A549 (cell line): Measurements from ENCODE around the gene SURF2. TPM values are rescaled to one million over a fixed set of nuclear protein-coding genes. Genes with fewer than 3 reads are reported as not detected.
A peak's percentile ranks its signal among the peaks of the same experiment; 100 is the strongest.

Source experiments
- ATAC-seq, 2 experiments: fragments of 200-7000 bp in 1 of 2; fragments of >200 bp in 1 of 2; cut with Nextera tagmentation in 1 of 2; cut with Tn5 transposase in 1 of 2; 3 replicates each; pipeline versions ENCODE4 v1.8.0 to v1.9.1; 2018 to 2020; ENCODE audit warnings: mild to moderate bottlenecking in 1 of 2, moderate library complexity in 1 of 2
- CTCF ChIA-PET: fragments of 300-600 bp; sonication (Branson Sonifier 250); formaldehyde crosslinking; extraction: SDS; loops from one replicate; lab custom pipeline; 2021; ENCODE audit warnings: antibody characterized with exemption, inconsistent platforms; lab: Yijun Ruan, JAX
- POLR2A ChIA-PET: fragments of 350-600 bp; formaldehyde crosslinking; extraction: SDS; loops from one replicate; lab custom pipeline; 2021; ENCODE audit warnings: antibody characterized with exemption, inconsistent platforms; lab: Yijun Ruan, JAX
- DNase-seq, 2 experiments: peaks; one replicate each; pipeline versions ENCODE4 v3.0.0 to v3.0.0-alpha.2; 2011 to 2016; ENCODE audit warnings: low read depth in 1 of 2, low spot score in 1 of 2
- FAIRE-seq: peaks from 2 replicates; lab custom pipeline; 2011; peaks lifted over from hg19 to GRCh38; lab: Jason Lieb, UNC
- H3K27ac ChIP-seq, 2 experiments: fragments of >200 bp; sonication (Bioruptor Twin); formaldehyde crosslinking; 3 replicates each; pipeline ENCODE4 v1.5.1; 2016 to 2017
- H3K4me1 ChIP-seq: fragments of >200 bp; sonication (Bioruptor Twin); formaldehyde crosslinking; 3 replicates; pipeline ENCODE4 v1.6.1; 2016
- H3K4me2 ChIP-seq: fragments of >200 bp; sonication (Bioruptor Twin); formaldehyde crosslinking; 3 replicates; pipeline ENCODE4 v1.6.1; 2016
- H3K4me3 ChIP-seq: fragments of >200 bp; sonication (Bioruptor Twin); formaldehyde crosslinking; 3 replicates; pipeline ENCODE4 v1.5.1; 2016
- H3K9me3 ChIP-seq: fragments of >200 bp; sonication (Bioruptor Twin); formaldehyde crosslinking; 3 replicates; pipeline ENCODE4 v1.6.1; 2016
- BCL3 ChIP-seq: fragments of >200 bp; sonication (Bioruptor Twin); formaldehyde crosslinking; IDR thresholded peaks from 3 replicates; pipeline ENCODE4 v1.6.1; 2016
- CBX8 ChIP-seq: fragments of 200-600 bp; sonication (generic); IDR thresholded peaks from 2 replicates; pipeline ENCODE4 v1.6.1; 2016
- E2F6 ChIP-seq: IDR thresholded peaks from 2 replicates; pipeline ENCODE4 v1.6.1; 2012; ENCODE audit warnings: low read depth, borderline replicate concordance
- EHF ChIP-seq: fragments of 250-450 bp; sonication (Bioruptor Pico); IDR thresholded peaks from 2 replicates; pipeline ENCODE4 v1.5.0; 2020; ENCODE audit warnings: mild to moderate bottlenecking
- EHMT2 ChIP-seq: fragments of 200-600 bp; sonication (generic); IDR thresholded peaks from 2 replicates; pipeline ENCODE4 v1.6.1; 2016; ENCODE audit warnings: antibody characterized with exemption, low read depth, mild to moderate bottlenecking, moderate library complexity
- EP300 ChIP-seq, 2 experiments: fragments of >200 bp; sonication (Bioruptor Twin); formaldehyde crosslinking; IDR thresholded peaks; 2 replicates in 1 of 2; 3 replicates in 1 of 2; pipeline ENCODE4 v1.6.1; 2016 to 2017
- ESRRA ChIP-seq: fragments of 150-350 bp; IDR thresholded peaks from 2 replicates; pipeline ENCODE4 v1.6.1; 2014; ENCODE audit warnings: mild to moderate bottlenecking, low read length, borderline replicate concordance
- FOSL2 ChIP-seq, 2 experiments: fragments of 450-650 bp in 1 of 2; fragments of >200 bp in 1 of 2; sonication (Bioruptor Twin) in 1 of 2; formaldehyde crosslinking; IDR thresholded peaks; 2 replicates each; pipeline versions ENCODE4 v1.5.0 to v1.6.1; 2016 to 2020; ENCODE audit warnings: mild to moderate bottlenecking in 1 of 2, moderate library complexity in 1 of 2
- FOXS1 ChIP-seq: fragments of 250-450 bp; sonication (Bioruptor Pico); IDR thresholded peaks from 2 replicates; pipeline ENCODE4 v1.5.0; 2020; ENCODE audit warnings: mild to moderate bottlenecking, moderate library complexity
- HDAC2 ChIP-seq: fragments of 200-600 bp; sonication (generic); IDR thresholded peaks from 2 replicates; pipeline ENCODE4 v1.6.1; 2016
- HMGXB4 ChIP-seq: fragments of 250-450 bp; sonication (Bioruptor Pico); IDR thresholded peaks from 2 replicates; pipeline ENCODE4 v1.5.0; 2021; ENCODE audit warnings: mild to moderate bottlenecking, moderate library complexity, borderline replicate concordance
- HOXA7 ChIP-seq: fragments of 250-450 bp; sonication (Bioruptor Pico); IDR thresholded peaks from 2 replicates; pipeline ENCODE4 v1.5.0; 2020; ENCODE audit warnings: mild to moderate bottlenecking, moderate library complexity
- HOXB5 ChIP-seq: fragments of 250-450 bp; sonication (Bioruptor Pico); IDR thresholded peaks from 2 replicates; pipeline ENCODE4 v1.5.0; 2020; ENCODE audit warnings: mild to moderate bottlenecking, moderate library complexity
- KDM1A ChIP-seq: fragments of 200-600 bp; sonication (generic); IDR thresholded peaks from 2 replicates; pipeline ENCODE4 v1.6.1; 2016; ENCODE audit warnings: low read depth, mild to moderate bottlenecking
- MAFK ChIP-seq: fragments of 450-650 bp; IDR thresholded peaks from 2 replicates; pipeline ENCODE4 v1.6.1; 2014; ENCODE audit not compliant: partially characterized antibody
- MAZ ChIP-seq: fragments of 150-350 bp; IDR thresholded peaks from 2 replicates; pipeline ENCODE4 v1.6.1; 2014; ENCODE audit warnings: antibody characterized with exemption, low read depth, low read length, borderline replicate concordance
- NFE2L2 ChIP-seq: fragments of 150-350 bp; conservative IDR thresholded peaks from 2 replicates; pipeline ENCODE4 v1.6.1; 2014; ENCODE audit warnings: low read length
- NR3C1 ChIP-seq: fragments of >200 bp; sonication (Bioruptor Twin); formaldehyde crosslinking; IDR thresholded peaks from 3 replicates; pipeline ENCODE4 v1.6.1; 2017
- PBX3 ChIP-seq: IDR thresholded peaks from 2 replicates; pipeline ENCODE4 v1.6.1; 2012
- POLR2AphosphoS2 ChIP-seq: conservative IDR thresholded peaks from 2 replicates; pipeline ENCODE4 v1.6.1; 2012; ENCODE audit warnings: low read length, improper control_type of control experiment, inconsistent platforms
- RNF2 ChIP-seq: fragments of 200-600 bp; sonication (generic); IDR thresholded peaks from 2 replicates; pipeline ENCODE4 v1.6.1; 2016; ENCODE audit warnings: low read depth, mild to moderate bottlenecking, antibody characterized with exemption, moderate library complexity, borderline replicate concordance
- USF2 ChIP-seq: fragments of 450-650 bp; IDR thresholded peaks from 2 replicates; pipeline ENCODE4 v1.6.1; 2014; ENCODE audit warnings: antibody characterized with exemption
- ZC3H11A ChIP-seq: fragments of 450-650 bp; IDR thresholded peaks from 2 replicates; pipeline ENCODE4 v1.6.1; 2014; ENCODE audit warnings: antibody characterized with exemption, mild to moderate bottlenecking
- WGBS: methylation state at CpG from one replicate; pipeline ENCODE4 v1.1.6; 2017; ENCODE audit errors: missing lambda C conversion rate; 5-methylcytosine and 5-hydroxymethylcytosine counted together
- polyA plus RNA-seq, 4 experiments: library from polyadenylated mRNA; depleted of rRNA in 3 of 4; stranded (reverse); fragments of >200 nt; fragmentation: RNase III in 1 of 4; extraction: RNeasy Plus Mini Kit Qiagen cat#74134 plus additional on column Dnase treatment in 1 of 4; gene quantifications; 2 replicates in 3 of 4; 3 replicates in 1 of 4; pipeline ENCODE4 v1.2.3, GENCODE V29; 2011 to 2017

SURF2 gene
- polyA plus RNA-seq, 2 of the 4 experiments (the other 2 are of a cell fraction) = 25.2 to 34.9 TPM

GRCh38 chr9:133377721-133378216 lies 21.4 kb downstream of the SURF2 start:
- POLR2A ChIA-PET = interaction anchor here (1.4 kb wide), 1 partner anchor 30 kb away, joined by 3 read pairs; the partner anchor contains the start of genes MED22 and RPL7A

GRCh38 chr9:133378408-133378962 lies 22.1 kb downstream of the SURF2 start:
- DNase-seq = no peak
- ChIA-PET CTCF (interaction anchor here (0.9 to 2.9 kb wide), 8 partner anchors 9 to 108 kb away, joined by 3 to 9 read pairs (median 4); no protein-coding TSS in a partner anchor), POLR2A (interaction anchor here (1.4 kb wide), 1 partner anchor 31 kb away, joined by 3 read pairs; the partner anchor contains the start of genes MED22 and RPL7A)
- Histone ChIP-seq H3K27ac (no peak overlapping the region), H3K9me3 (no peaks in the 10 kb centered on the region), H3K4me2 (peak overlapping the region; percentile 16; the same call in 1 of the 3 replicates), H3K4me1 (peaks cover 23% of the 10 kb centered on the region), H3K4me3 (no peak overlapping the region)
- 73% methylated on average over 1 of the region's 1 CpG for WGBS
- ATAC-seq = no peak
- no peak for FAIRE-seq
- no peak for TF ChIP-seq ZC3H11A
- TF ChIP-seq HOXB5 (CRISPR knock-in tag) = no peak
- no peak for TF ChIP-seq FOXS1 (CRISPR knock-in tag)
- no peak for TF ChIP-seq EHMT2
- TF ChIP-seq FOSL2 (IDR thresholded peaks at IDR 0.05) = no peak
- TF ChIP-seq FOSL2 (CRISPR knock-in tag; IDR thresholded peaks at IDR 0.05) = no peak
- TF ChIP-seq BCL3 = no peak
- no peak for TF ChIP-seq CBX8
- no peak for TF ChIP-seq NFE2L2
- no peak for TF ChIP-seq POLR2AphosphoS2
- TF ChIP-seq ESRRA = no peak
- no peak for TF ChIP-seq NR3C1
- TF ChIP-seq MAFK = no peak
- TF ChIP-seq KDM1A = no peak
- TF ChIP-seq MAZ = no peak

More at GRCh38 chr9:133377721-133378216, 21.4 kb downstream of the SURF2 start:
- CTCF ChIA-PET = interaction anchor here (0.8 to 2.9 kb wide), 9 partner anchors 9 to 109 kb away, joined by 3 to 9 read pairs (median 4); no protein-coding TSS in a partner anchor
- no peaks in the 10 kb centered on the region for H3K9me3 ChIP-seq
- H3K27ac ChIP-seq = no peak overlapping the region
- H3K4me3 ChIP-seq = no peak overlapping the region
- H3K4me2 ChIP-seq = peak overlapping the region; percentile 16; the same call in 1 of the 3 replicates
- FAIRE-seq (no peak), DNase-seq (peak in 1 of 2 experiments; percentile 58)
- WGBS = 46% methylated on average over 6 of the region's 6 CpGs
- TF ChIP-seq USF2 (no peak), E2F6 (no peak), RNF2 (no peak), HMGXB4 (CRISPR knock-in tag) (no peak), EP300 (IDR thresholded peaks at IDR 0.05) (no peak), EHF (CRISPR knock-in tag) (no peak), HOXA7 (CRISPR knock-in tag) (no peak), HDAC2 (no peak), FOXS1 (CRISPR knock-in tag) (no peak), ZC3H11A (no peak), MAFK (no peak), NFE2L2 (no peak), PBX3 (no peak), BCL3 (no peak), NR3C1 (no peak)
- TF ChIP-seq, all 56 proteins: peak for 0
- peaks cover 23% of the 10 kb centered on the region for H3K4me1 ChIP-seq
- ATAC-seq = no peak
